WTC11 (cell line): Measurements from ENCODE around the gene POLK. TPM values are rescaled to one million over a fixed set of nuclear protein-coding genes. Genes with fewer than 3 reads are reported as not detected.

Source experiments
- ATAC-seq: fragments of 200-7000 bp; cut with Tn5 transposase; 2 replicates; pipeline ENCODE4 v1.10.0; 2021; ENCODE audit warnings: mild to moderate bottlenecking, moderate library complexity
- CTCF ChIA-PET: fragments of 300-600 bp; sonication (Branson Sonifier 250); formaldehyde crosslinking; loops from one replicate; lab custom pipeline; 2021; ENCODE audit warnings: antibody characterized with exemption; lab: Charles Lee
- POLR2A ChIA-PET: fragments of 350-600 bp; sonication (Branson Sonifier 250); formaldehyde crosslinking; loops from one replicate; lab custom pipeline; 2021; ENCODE audit warnings: antibody characterized with exemption; lab: Charles Lee
- DNase-seq: peaks from one replicate; pipeline ENCODE4 v3.0.0; 2021; ENCODE audit warnings: low spot score
- H3K27ac Mint-ChIP-seq: 2 replicates; pipeline ENCODE4 v1.8.0; 2021; ENCODE audit warnings: mixed read lengths
- H3K27me3 Mint-ChIP-seq: 2 replicates; pipeline ENCODE4 v1.8.0; 2021; ENCODE audit warnings: low read depth, mild to moderate bottlenecking, moderate library complexity, mixed read lengths
- H3K36me3 Mint-ChIP-seq: 2 replicates; pipeline ENCODE4 v1.8.0; 2021; ENCODE audit warnings: mixed read lengths
- H3K4me1 Mint-ChIP-seq: 2 replicates; pipeline ENCODE4 v1.8.0; 2022; ENCODE audit warnings: mixed read lengths
- H3K4me3 Mint-ChIP-seq: 2 replicates; pipeline ENCODE4 v1.8.0; 2021; ENCODE audit warnings: mild to moderate bottlenecking, moderate library complexity, mixed read lengths
- H3K9me3 Mint-ChIP-seq: 2 replicates; pipeline ENCODE4 v1.8.0; 2021; ENCODE audit warnings: mixed read lengths
- GABPB1 ChIP-seq: sonication (generic); formaldehyde crosslinking; IDR thresholded peaks from 2 replicates; pipeline ENCODE4 v1.8.1; 2023; ENCODE audit warnings: mild to moderate bottlenecking, missing genetic modification reagents
- IRF2 ChIP-seq: sonication (generic); formaldehyde crosslinking; IDR thresholded peaks from 2 replicates; pipeline ENCODE4 v1.8.0; 2022; ENCODE audit warnings: low read depth, missing genetic modification reagents, borderline replicate concordance
- JUN ChIP-seq: sonication (generic); formaldehyde crosslinking; IDR thresholded peaks from 2 replicates; pipeline ENCODE4 v1.8.0; 2023; ENCODE audit warnings: mild to moderate bottlenecking, missing genetic modification reagents
- NFATC4 ChIP-seq: fragments of 250-450 bp; sonication (Bioruptor Pico); IDR thresholded peaks from 2 replicates; pipeline ENCODE4 v1.9.0; 2021; ENCODE audit warnings: mild to moderate bottlenecking
- RORB ChIP-seq: fragments of 250-450 bp; sonication (Bioruptor Pico); IDR thresholded peaks from 2 replicates; pipeline ENCODE4 v1.9.0; 2021; ENCODE audit warnings: mild to moderate bottlenecking
- SOX15 ChIP-seq: fragments of 250-450 bp; sonication (Bioruptor Pico); IDR thresholded peaks from 2 replicates; pipeline ENCODE4 v1.9.0; 2021; ENCODE audit warnings: mild to moderate bottlenecking
- TEAD4 ChIP-seq: sonication (generic); formaldehyde crosslinking; IDR thresholded peaks from 2 replicates; pipeline ENCODE4 v1.8.0; 2022; ENCODE audit warnings: mild to moderate bottlenecking, missing genetic modification reagents
- TP53 ChIP-seq: sonication (generic); formaldehyde crosslinking; IDR thresholded peaks from 2 replicates; pipeline ENCODE4 v1.8.1; 2023; ENCODE audit warnings: mild to moderate bottlenecking, missing genetic modification reagents
- ZNF219 ChIP-seq: sonication (generic); formaldehyde crosslinking; IDR thresholded peaks from 2 replicates; pipeline ENCODE4 v1.8.0; 2023; ENCODE audit warnings: missing genetic modification reagents, mild to moderate bottlenecking, borderline replicate concordance
- ZNF263 ChIP-seq: sonication (generic); formaldehyde crosslinking; IDR thresholded peaks from 2 replicates; pipeline ENCODE4 v1.8.1; 2022; ENCODE audit warnings: low read depth, mild to moderate bottlenecking, moderate library complexity, missing genetic modification reagents
- total RNA-seq: library from RNA; stranded (reverse); gene quantifications from 3 replicates; pipeline ENCODE4 v1.2.3, GENCODE V29; 2021
- TF ChIP-seq, protein P1 (sequence below): sonication (generic); formaldehyde crosslinking; IDR thresholded peaks from 2 replicates; pipeline ENCODE4 v1.8.0; 2022; ENCODE audit warnings: mild to moderate bottlenecking, missing genetic modification reagents
- TF ChIP-seq, protein P2 (sequence below): fragments of 200-600 bp; IDR thresholded peaks from 2 replicates; pipeline ENCODE4 v1.8.0; 2022; ENCODE audit warnings: antibody characterized with exemption
- TF ChIP-seq, protein P3 (sequence below): sonication (generic); formaldehyde crosslinking; IDR thresholded peaks from 2 replicates; pipeline ENCODE4 v1.8.1; 2022; ENCODE audit warnings: low read depth, missing genetic modification reagents, borderline replicate concordance
- TF ChIP-seq, protein P4 (sequence below): sonication (generic); formaldehyde crosslinking; IDR thresholded peaks from 2 replicates; pipeline ENCODE4 v1.8.0; 2023; ENCODE audit warnings: mild to moderate bottlenecking, missing genetic modification reagents
- TF ChIP-seq, protein P5 (sequence below): fragments of 250-450 bp; sonication (Bioruptor Pico); IDR thresholded peaks from 2 replicates; pipeline ENCODE4 v1.9.0; 2021; ENCODE audit warnings: moderate library complexity, mild to moderate bottlenecking, inconsistent platforms, borderline replicate concordance
- TF ChIP-seq, protein P6 (sequence below): fragments of 250-450 bp; sonication (Bioruptor Pico); IDR thresholded peaks from 2 replicates; pipeline ENCODE4 v1.9.0; 2021; ENCODE audit warnings: mild to moderate bottlenecking
- TF ChIP-seq, protein P7 (sequence below): sonication (generic); formaldehyde crosslinking; IDR thresholded peaks from 2 replicates; pipeline ENCODE4 v1.8.1; 2023; ENCODE audit warnings: mild to moderate bottlenecking, missing genetic modification reagents
- TF ChIP-seq, protein P8 (sequence below): sonication (generic); formaldehyde crosslinking; IDR thresholded peaks from 2 replicates; pipeline ENCODE4 v1.8.0; 2022; ENCODE audit warnings: mild to moderate bottlenecking, missing genetic modification reagents

POLK gene
- total RNA-seq, 1 experiment from 2014 or later = 7.1 TPM

DNA sequence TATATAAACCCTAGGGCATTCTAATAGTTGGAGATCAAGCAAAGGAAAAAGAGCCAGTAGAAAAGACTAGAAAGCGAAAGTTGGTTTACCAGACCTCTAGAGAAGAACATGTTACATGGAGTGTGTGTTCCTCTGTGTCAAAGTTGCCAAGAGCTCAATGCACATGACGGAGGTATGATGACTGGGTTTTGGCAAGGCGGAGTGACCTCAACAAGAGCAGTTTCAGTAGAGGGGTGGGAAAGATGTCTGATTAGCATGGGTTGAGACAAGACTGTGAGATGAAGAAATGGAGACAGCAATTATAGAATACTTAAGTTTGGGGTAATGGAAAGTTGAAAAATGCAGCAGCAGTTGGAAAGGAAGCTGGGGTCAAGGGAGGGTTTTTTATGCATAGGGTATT lies 101.2 kb downstream of the POLK start (continued):
- TF ChIP-seq GABPB1 (CRISPR knock-in tag) (no peak), ZNF263 (CRISPR knock-in tag) (no peak)
- TF ChIP-seq, protein P1, sequence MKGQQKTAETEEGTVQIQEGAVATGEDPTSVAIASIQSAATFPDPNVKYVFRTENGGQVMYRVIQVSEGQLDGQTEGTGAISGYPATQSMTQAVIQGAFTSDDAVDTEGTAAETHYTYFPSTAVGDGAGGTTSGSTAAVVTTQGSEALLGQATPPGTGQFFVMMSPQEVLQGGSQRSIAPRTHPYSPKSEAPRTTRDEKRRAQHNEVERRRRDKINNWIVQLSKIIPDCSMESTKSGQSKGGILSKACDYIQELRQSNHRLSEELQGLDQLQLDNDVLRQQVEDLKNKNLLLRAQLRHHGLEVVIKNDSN (CRISPR knock-in tag) = no peak
- TF ChIP-seq, protein P2, sequence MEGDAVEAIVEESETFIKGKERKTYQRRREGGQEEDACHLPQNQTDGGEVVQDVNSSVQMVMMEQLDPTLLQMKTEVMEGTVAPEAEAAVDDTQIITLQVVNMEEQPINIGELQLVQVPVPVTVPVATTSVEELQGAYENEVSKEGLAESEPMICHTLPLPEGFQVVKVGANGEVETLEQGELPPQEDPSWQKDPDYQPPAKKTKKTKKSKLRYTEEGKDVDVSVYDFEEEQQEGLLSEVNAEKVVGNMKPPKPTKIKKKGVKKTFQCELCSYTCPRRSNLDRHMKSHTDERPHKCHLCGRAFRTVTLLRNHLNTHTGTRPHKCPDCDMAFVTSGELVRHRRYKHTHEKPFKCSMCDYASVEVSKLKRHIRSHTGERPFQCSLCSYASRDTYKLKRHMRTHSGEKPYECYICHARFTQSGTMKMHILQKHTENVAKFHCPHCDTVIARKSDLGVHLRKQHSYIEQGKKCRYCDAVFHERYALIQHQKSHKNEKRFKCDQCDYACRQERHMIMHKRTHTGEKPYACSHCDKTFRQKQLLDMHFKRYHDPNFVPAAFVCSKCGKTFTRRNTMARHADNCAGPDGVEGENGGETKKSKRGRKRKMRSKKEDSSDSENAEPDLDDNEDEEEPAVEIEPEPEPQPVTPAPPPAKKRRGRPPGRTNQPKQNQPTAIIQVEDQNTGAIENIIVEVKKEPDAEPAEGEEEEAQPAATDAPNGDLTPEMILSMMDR = no peak
- TF ChIP-seq, protein P3, sequence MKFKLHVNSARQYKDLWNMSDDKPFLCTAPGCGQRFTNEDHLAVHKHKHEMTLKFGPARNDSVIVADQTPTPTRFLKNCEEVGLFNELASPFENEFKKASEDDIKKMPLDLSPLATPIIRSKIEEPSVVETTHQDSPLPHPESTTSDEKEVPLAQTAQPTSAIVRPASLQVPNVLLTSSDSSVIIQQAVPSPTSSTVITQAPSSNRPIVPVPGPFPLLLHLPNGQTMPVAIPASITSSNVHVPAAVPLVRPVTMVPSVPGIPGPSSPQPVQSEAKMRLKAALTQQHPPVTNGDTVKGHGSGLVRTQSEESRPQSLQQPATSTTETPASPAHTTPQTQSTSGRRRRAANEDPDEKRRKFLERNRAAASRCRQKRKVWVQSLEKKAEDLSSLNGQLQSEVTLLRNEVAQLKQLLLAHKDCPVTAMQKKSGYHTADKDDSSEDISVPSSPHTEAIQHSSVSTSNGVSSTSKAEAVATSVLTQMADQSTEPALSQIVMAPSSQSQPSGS (CRISPR knock-in tag) = no peak

DNA sequence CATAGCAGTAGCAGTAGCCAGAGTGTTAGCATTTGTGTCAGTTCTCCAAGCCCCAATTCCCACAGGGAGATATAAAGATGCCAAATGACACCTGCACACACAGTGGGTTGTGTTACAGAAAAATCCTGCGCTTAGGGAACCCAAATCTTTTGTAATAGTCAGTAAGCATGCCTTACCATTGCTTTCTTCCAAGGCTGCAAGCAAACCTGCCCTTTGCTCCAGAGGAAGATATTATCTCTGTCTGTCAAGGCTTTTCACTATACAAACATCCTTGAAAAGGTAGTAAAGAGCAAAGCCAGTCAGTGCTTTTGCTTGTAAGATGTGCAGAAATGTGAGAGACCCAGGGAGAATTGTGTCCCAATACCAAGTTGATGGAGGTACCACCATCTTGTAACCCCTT lies 102.5 kb downstream of the POLK start:
- CTCF ChIA-PET = no interaction called here

DNA sequence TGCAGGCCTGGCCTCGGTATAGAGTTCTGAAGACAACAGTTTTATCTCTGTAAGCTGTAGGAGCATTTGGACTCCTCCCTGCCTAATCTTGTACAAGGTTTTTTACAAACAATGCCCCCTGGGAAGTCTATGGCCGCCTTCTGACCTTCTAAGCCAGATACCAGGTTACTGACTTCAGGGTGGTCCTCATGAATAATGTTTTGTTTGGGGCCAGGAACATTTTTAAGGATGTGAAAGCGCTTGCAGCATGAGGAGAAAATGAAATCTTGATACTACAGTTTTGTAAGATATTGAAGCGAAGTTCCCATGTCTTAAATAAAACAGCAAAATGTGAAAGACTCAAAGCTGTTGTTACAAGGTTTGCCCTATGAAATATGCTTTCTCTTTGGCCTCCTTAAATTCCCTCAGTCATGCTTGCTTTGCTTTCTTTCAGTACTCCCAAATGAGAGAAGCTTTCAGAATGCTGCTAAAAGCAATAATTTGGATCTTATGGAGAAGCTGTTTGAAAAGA lies 104.7 kb downstream of the POLK start:
- CTCF ChIA-PET = no interaction called here
- peaks cover 13% of the 10 kb centered on the region for H3K4me1 Mint-ChIP-seq

More for the DNA sequence above, 102.5 kb downstream of the POLK start:
- H3K4me1 Mint-ChIP-seq = peaks cover 24% of the 10 kb centered on the region
- DNase-seq (no peak), ATAC-seq (no peak)
- TF ChIP-seq, protein P4, sequence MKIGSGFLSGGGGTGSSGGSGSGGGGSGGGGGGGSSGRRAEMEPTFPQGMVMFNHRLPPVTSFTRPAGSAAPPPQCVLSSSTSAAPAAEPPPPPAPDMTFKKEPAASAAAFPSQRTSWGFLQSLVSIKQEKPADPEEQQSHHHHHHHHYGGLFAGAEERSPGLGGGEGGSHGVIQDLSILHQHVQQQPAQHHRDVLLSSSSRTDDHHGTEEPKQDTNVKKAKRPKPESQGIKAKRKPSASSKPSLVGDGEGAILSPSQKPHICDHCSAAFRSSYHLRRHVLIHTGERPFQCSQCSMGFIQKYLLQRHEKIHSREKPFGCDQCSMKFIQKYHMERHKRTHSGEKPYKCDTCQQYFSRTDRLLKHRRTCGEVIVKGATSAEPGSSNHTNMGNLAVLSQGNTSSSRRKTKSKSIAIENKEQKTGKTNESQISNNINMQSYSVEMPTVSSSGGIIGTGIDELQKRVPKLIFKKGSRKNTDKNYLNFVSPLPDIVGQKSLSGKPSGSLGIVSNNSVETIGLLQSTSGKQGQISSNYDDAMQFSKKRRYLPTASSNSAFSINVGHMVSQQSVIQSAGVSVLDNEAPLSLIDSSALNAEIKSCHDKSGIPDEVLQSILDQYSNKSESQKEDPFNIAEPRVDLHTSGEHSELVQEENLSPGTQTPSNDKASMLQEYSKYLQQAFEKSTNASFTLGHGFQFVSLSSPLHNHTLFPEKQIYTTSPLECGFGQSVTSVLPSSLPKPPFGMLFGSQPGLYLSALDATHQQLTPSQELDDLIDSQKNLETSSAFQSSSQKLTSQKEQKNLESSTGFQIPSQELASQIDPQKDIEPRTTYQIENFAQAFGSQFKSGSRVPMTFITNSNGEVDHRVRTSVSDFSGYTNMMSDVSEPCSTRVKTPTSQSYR (CRISPR knock-in tag) = no peak
- TF ChIP-seq NFATC4 (CRISPR knock-in tag) = no peak
- TF ChIP-seq TEAD4 (CRISPR knock-in tag) = no peak
- no peak for TF ChIP-seq TP53 (CRISPR knock-in tag)
- no peak for TF ChIP-seq IRF2 (CRISPR knock-in tag)
- no peak for TF ChIP-seq ZNF219 (CRISPR knock-in tag)
- H3K36me3 Mint-ChIP-seq = no peaks in the 10 kb centered on the region
- POLR2A ChIA-PET = no interaction called here
- H3K27ac Mint-ChIP-seq = no peak overlapping the region
- H3K9me3 Mint-ChIP-seq = no peaks in the 10 kb centered on the region
- no peak overlapping the region for H3K4me3 Mint-ChIP-seq
- H3K27me3 Mint-ChIP-seq = peaks cover 8% of the 10 kb centered on the region

More for the DNA sequence above, 104.7 kb downstream of the POLK start:
- Mint-ChIP-seq H3K9me3 (no peaks in the 10 kb centered on the region), H3K27me3 (peaks cover 8% of the 10 kb centered on the region), H3K36me3 (no peaks in the 10 kb centered on the region), H3K27ac (no peak overlapping the region), H3K4me3 (no peak overlapping the region)
- POLR2A ChIA-PET = no interaction called here
- ATAC-seq (no peak), DNase-seq (no peak)
- TF ChIP-seq, protein P5, sequence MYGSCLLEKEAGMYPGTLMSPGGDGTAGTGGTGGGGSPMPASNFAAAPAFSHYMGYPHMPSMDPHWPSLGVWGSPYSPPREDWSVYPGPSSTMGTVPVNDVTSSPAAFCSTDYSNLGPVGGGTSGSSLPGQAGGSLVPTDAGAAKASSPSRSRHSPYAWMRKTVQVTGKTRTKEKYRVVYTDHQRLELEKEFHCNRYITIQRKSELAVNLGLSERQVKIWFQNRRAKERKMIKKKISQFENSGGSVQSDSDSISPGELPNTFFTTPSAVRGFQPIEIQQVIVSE (CRISPR knock-in tag) = no peak
- TF ChIP-seq, protein P6, sequence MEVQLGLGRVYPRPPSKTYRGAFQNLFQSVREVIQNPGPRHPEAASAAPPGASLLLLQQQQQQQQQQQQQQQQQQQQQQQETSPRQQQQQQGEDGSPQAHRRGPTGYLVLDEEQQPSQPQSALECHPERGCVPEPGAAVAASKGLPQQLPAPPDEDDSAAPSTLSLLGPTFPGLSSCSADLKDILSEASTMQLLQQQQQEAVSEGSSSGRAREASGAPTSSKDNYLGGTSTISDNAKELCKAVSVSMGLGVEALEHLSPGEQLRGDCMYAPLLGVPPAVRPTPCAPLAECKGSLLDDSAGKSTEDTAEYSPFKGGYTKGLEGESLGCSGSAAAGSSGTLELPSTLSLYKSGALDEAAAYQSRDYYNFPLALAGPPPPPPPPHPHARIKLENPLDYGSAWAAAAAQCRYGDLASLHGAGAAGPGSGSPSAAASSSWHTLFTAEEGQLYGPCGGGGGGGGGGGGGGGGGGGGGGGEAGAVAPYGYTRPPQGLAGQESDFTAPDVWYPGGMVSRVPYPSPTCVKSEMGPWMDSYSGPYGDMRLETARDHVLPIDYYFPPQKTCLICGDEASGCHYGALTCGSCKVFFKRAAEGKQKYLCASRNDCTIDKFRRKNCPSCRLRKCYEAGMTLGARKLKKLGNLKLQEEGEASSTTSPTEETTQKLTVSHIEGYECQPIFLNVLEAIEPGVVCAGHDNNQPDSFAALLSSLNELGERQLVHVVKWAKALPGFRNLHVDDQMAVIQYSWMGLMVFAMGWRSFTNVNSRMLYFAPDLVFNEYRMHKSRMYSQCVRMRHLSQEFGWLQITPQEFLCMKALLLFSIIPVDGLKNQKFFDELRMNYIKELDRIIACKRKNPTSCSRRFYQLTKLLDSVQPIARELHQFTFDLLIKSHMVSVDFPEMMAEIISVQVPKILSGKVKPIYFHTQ (CRISPR knock-in tag) = no peak
- TF ChIP-seq, protein P7, sequence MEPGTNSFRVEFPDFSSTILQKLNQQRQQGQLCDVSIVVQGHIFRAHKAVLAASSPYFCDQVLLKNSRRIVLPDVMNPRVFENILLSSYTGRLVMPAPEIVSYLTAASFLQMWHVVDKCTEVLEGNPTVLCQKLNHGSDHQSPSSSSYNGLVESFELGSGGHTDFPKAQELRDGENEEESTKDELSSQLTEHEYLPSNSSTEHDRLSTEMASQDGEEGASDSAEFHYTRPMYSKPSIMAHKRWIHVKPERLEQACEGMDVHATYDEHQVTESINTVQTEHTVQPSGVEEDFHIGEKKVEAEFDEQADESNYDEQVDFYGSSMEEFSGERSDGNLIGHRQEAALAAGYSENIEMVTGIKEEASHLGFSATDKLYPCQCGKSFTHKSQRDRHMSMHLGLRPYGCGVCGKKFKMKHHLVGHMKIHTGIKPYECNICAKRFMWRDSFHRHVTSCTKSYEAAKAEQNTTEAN = no peak
- TF ChIP-seq, protein P2 = no peak
- TF ChIP-seq, protein P8, sequence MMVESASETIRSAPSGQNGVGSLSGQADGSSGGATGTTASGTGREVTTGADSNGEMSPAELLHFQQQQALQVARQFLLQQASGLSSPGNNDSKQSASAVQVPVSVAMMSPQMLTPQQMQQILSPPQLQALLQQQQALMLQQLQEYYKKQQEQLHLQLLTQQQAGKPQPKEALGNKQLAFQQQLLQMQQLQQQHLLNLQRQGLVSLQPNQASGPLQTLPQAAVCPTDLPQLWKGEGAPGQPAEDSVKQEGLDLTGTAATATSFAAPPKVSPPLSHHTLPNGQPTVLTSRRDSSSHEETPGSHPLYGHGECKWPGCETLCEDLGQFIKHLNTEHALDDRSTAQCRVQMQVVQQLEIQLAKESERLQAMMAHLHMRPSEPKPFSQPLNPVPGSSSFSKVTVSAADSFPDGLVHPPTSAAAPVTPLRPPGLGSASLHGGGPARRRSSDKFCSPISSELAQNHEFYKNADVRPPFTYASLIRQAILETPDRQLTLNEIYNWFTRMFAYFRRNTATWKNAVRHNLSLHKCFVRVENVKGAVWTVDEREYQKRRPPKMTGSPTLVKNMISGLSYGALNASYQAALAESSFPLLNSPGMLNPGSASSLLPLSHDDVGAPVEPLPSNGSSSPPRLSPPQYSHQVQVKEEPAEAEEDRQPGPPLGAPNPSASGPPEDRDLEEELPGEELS = no peak
- TF ChIP-seq SOX15 (CRISPR knock-in tag) = no peak
- TF ChIP-seq JUN = no peak
- TF ChIP-seq RORB (CRISPR knock-in tag) = no peak
